Trophoblast cell (in vitro differentiated cells and primary cell): ENCODE measurements around the gene MACROD2.

Source experiments
- DNase-seq, 2 donors: peaks; one replicate each; pipeline ENCODE4 v3.0.0-alpha.2; 2016
- H2AFZ ChIP-seq: 2 replicates; pipeline ENCODE4 v1.6.1; 2013; ENCODE audit warnings: low read length, moderate library complexity, mild to moderate bottlenecking; ENCODE audit not compliant: insufficient read depth, poor library complexity
- H2AK5ac ChIP-seq: 2 replicates; pipeline ENCODE4 v1.6.1; 2013; ENCODE audit warnings: mild to moderate bottlenecking, low read length
- H2BK120ac ChIP-seq: 2 replicates; pipeline ENCODE4 v1.6.1; 2013; ENCODE audit warnings: low read length, mild to moderate bottlenecking, moderate library complexity; ENCODE audit not compliant: insufficient read depth, poor library complexity
- H2BK12ac ChIP-seq: 2 replicates; pipeline ENCODE4 v1.6.1; 2013; ENCODE audit warnings: mild to moderate bottlenecking, low read length, moderate library complexity
- H2BK5ac ChIP-seq: 2 replicates; pipeline ENCODE4 v1.6.1; 2013; ENCODE audit warnings: low read length, low read depth, moderate library complexity, mild to moderate bottlenecking; ENCODE audit not compliant: poor library complexity
- H3K14ac ChIP-seq: 2 replicates; pipeline ENCODE4 v1.6.1; 2013; ENCODE audit warnings: mild to moderate bottlenecking, low read length
- H3K18ac ChIP-seq: 2 replicates; pipeline ENCODE4 v1.6.1; 2013; ENCODE audit warnings: mild to moderate bottlenecking, low read length
- H3K23ac ChIP-seq: 2 replicates; pipeline ENCODE4 v1.6.1; 2013; ENCODE audit warnings: low read length
- H3K27ac ChIP-seq: 2 replicates; pipeline ENCODE4 v1.5.1; 2013; ENCODE audit warnings: low read depth, mild to moderate bottlenecking, inconsistent platforms, low read length, moderate library complexity
- H3K27me3 ChIP-seq: 2 replicates; pipeline ENCODE4 v1.6.1; 2013; ENCODE audit warnings: inconsistent platforms, mild to moderate bottlenecking, low read length, moderate library complexity; ENCODE audit not compliant: insufficient read depth
- H3K36me3 ChIP-seq, 2 experiments: 1 replicate in 1 of 2; 2 replicates in 1 of 2; pipeline ENCODE4 v1.6.1; 2013; ENCODE audit warnings: low read length in 2 of 2, mild to moderate bottlenecking in 2 of 2, moderate library complexity in 1 of 2; ENCODE audit not compliant: insufficient read depth in 2 of 2, control insufficient read depth in 1 of 2
- H3K4ac ChIP-seq: 2 replicates; pipeline ENCODE4 v1.6.1; 2013; ENCODE audit warnings: low read depth, mild to moderate bottlenecking, low read length, moderate library complexity
- H3K4me1 ChIP-seq, 2 experiments: 1 replicate in 1 of 2; 2 replicates in 1 of 2; pipeline ENCODE4 v1.6.1; 2013; ENCODE audit warnings: low read length in 2 of 2, mild to moderate bottlenecking in 2 of 2, moderate library complexity in 1 of 2; ENCODE audit not compliant: insufficient read depth in 2 of 2, control insufficient read depth in 1 of 2
- H3K4me2 ChIP-seq: 2 replicates; pipeline ENCODE4 v1.6.1; 2013; ENCODE audit warnings: inconsistent platforms, mild to moderate bottlenecking, low read length, moderate library complexity
- H3K4me3 ChIP-seq: 2 replicates; pipeline ENCODE4 v1.5.1; 2013; ENCODE audit warnings: mild to moderate bottlenecking, low read depth, low read length, inconsistent platforms
- H3K79me1 ChIP-seq: one replicate; pipeline ENCODE4 v1.6.1; 2013; ENCODE audit warnings: low read length
- H3K79me2 ChIP-seq: 2 replicates; pipeline ENCODE4 v1.6.1; 2013; ENCODE audit warnings: low read length, mild to moderate bottlenecking; ENCODE audit not compliant: control insufficient read depth, insufficient read depth, poor library complexity
- H3K9ac ChIP-seq: 2 replicates; pipeline ENCODE4 v1.6.1; 2013; ENCODE audit warnings: mild to moderate bottlenecking, low read length
- H3K9me3 ChIP-seq: 2 replicates; pipeline ENCODE4 v1.6.1; 2013; ENCODE audit warnings: low read depth, mild to moderate bottlenecking, control low read depth, inconsistent platforms, low read length; ENCODE audit not compliant: insufficient read depth
- H4K12ac ChIP-seq: 2 replicates; pipeline ENCODE4 v1.6.1; 2013; ENCODE audit warnings: low read depth, mild to moderate bottlenecking, low read length, moderate library complexity
- H4K8ac ChIP-seq: 2 replicates; pipeline ENCODE4 v1.6.1; 2013; ENCODE audit warnings: low read depth, mild to moderate bottlenecking, low read length, moderate library complexity
- H4K91ac ChIP-seq: one replicate; pipeline ENCODE4 v1.6.1; 2013; ENCODE audit warnings: low read depth, mild to moderate bottlenecking, low read length, moderate library complexity
- WGBS: extraction: QIAGEN DNeasy Blood & Tissue Kit; methylation state at CpG from one replicate; pipeline ENCODE4 v1.1.7; 2013; ENCODE audit warnings: missing lambda C conversion rate; ENCODE audit not compliant: insufficient read length, insufficient coverage; ENCODE audit errors: extremely low coverage; 5-methylcytosine and 5-hydroxymethylcytosine counted together

The MACROD2 gene

GRCh38 chr20:14955399-14955798 lies 960.1 kb downstream of the MACROD2 start:
- Histone ChIP-seq H3K23ac (no peak overlapping the region), H3K79me2 (no peaks in the 10 kb centered on the region), H4K12ac (no peak overlapping the region), H2BK120ac (peak overlapping the region; percentile 15), H4K91ac (no peak overlapping the region), H2AK5ac (no peak overlapping the region), H3K4me2 (no peak overlapping the region), H2BK12ac (no peak overlapping the region), H3K79me1 (no peaks in the 10 kb centered on the region), H3K4me1 (peaks cover 2 to 6% of the 10 kb centered on the region in 2 experiments), H3K36me3 (no peaks in the 10 kb centered on the region), H3K27ac (no peak overlapping the region), H2BK5ac (peak overlapping the region; percentile 62), H3K27me3 (no peaks in the 10 kb centered on the region), H4K8ac (no peak overlapping the region), H2AFZ (no peak overlapping the region), H3K9ac (no peak overlapping the region), H3K4me3 (no peak overlapping the region), H3K9me3 (peaks cover 2% of the 10 kb centered on the region), H3K4ac (no peak overlapping the region), H3K18ac (no peak overlapping the region), H3K14ac (no peak overlapping the region)
- DNase-seq: no peak
- no CpG with 5 or more reads among the region's 4 CpGs for WGBS

- no peak for DNase-seq
- Histone ChIP-seq H3K27me3 (no peaks in the 10 kb centered on the region), H3K4me1 (peaks cover 2 to 6% of the 10 kb centered on the region in 2 experiments), H2AK5ac (no peak overlapping the region), H2BK5ac (no peak overlapping the region), H2AFZ (no peak overlapping the region), H3K4ac (no peak overlapping the region), H2BK12ac (no peak overlapping the region), H3K79me2 (no peaks in the 10 kb centered on the region), H3K14ac (no peak overlapping the region), H3K18ac (no peak overlapping the region), H3K9ac (no peak overlapping the region), H3K27ac (no peak overlapping the region), H2BK120ac (no peak overlapping the region), H3K4me2 (no peak overlapping the region), H3K79me1 (no peaks in the 10 kb centered on the region), H4K91ac (no peak overlapping the region), H3K23ac (no peak overlapping the region), H4K8ac (no peak overlapping the region), H3K9me3 (peaks cover 2% of the 10 kb centered on the region), H4K12ac (no peak overlapping the region), H3K36me3 (no peaks in the 10 kb centered on the region), H3K4me3 (no peak overlapping the region)
- WGBS: no CpG with 5 or more reads among the region's 3 CpGs
Observed at GRCh38 chr20:14956026-14956425, 960.7 kb downstream of the MACROD2 start.

DNA sequence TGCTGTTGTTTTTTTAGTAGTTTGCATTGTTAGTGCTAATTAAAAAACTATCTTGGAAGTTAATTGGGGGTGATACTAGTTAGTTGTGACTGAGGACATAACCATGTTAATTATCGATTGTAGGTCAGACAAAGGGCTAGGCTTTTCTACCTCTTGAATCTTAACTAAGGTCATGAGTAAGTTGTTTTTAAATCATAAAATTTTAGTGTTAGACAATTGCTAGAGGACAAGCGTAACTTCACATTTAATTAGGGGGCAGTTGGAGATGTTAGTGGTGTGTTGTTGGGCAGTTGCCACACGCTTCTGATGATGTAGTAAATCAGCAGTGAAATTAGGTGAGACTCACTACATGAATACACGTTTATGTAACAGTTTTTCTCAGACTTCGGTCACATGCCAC lies 961.2 kb downstream of the MACROD2 start:
- no CpG with 5 or more reads among the region's 5 CpGs for WGBS
- no peak overlapping the region for H3K23ac ChIP-seq
- H3K4me2 ChIP-seq: no peak overlapping the region

GRCh38 chr20:14957402-14957801 lies 962.1 kb downstream of the MACROD2 start:
- Histone ChIP-seq H3K36me3 (no peaks in the 10 kb centered on the region), H3K27ac (no peak overlapping the region), H2BK5ac (no peak overlapping the region), H3K27me3 (no peaks in the 10 kb centered on the region), H3K79me2 (no peaks in the 10 kb centered on the region), H3K79me1 (no peaks in the 10 kb centered on the region), H4K91ac (no peak overlapping the region), H3K4me1 (peaks cover 2 to 6% of the 10 kb centered on the region in 2 experiments), H3K4me3 (no peak overlapping the region), H3K4me2 (no peak overlapping the region), H4K8ac (no peak overlapping the region), H2BK120ac (no peak overlapping the region), H2AK5ac (no peak overlapping the region), H3K4ac (no peak overlapping the region), H3K9me3 (peaks cover 2% of the 10 kb centered on the region), H2BK12ac (no peak overlapping the region), H2AFZ (no peak overlapping the region), H4K12ac (no peak overlapping the region), H3K14ac (no peak overlapping the region), H3K18ac (no peak overlapping the region), H3K9ac (no peak overlapping the region), H3K23ac (no peak overlapping the region)
- WGBS: no CpG with 5 or more reads among the region's 4 CpGs
- no peak for DNase-seq

More for the DNA sequence above, 961.2 kb downstream of the MACROD2 start:
- Histone ChIP-seq H3K14ac (no peak overlapping the region), H4K8ac (no peak overlapping the region), H2AFZ (no peak overlapping the region), H3K4me1 (peaks cover 2 to 6% of the 10 kb centered on the region in 2 experiments), H3K4me3 (no peak overlapping the region), H4K91ac (peak overlapping the region; percentile 5), H2BK12ac (no peak overlapping the region), H2BK5ac (no peak overlapping the region), H3K9me3 (peaks cover 2% of the 10 kb centered on the region), H3K9ac (no peak overlapping the region), H2BK120ac (no peak overlapping the region), H3K79me1 (no peaks in the 10 kb centered on the region), H3K79me2 (no peaks in the 10 kb centered on the region), H3K27ac (no peak overlapping the region), H4K12ac (no peak overlapping the region), H3K27me3 (no peaks in the 10 kb centered on the region), H2AK5ac (no peak overlapping the region), H3K18ac (no peak overlapping the region), H3K36me3 (no peaks in the 10 kb centered on the region), H3K4ac (no peak overlapping the region)
- DNase-seq: no peak
